ENCODE data around the gene ZNF581.

DNA sequence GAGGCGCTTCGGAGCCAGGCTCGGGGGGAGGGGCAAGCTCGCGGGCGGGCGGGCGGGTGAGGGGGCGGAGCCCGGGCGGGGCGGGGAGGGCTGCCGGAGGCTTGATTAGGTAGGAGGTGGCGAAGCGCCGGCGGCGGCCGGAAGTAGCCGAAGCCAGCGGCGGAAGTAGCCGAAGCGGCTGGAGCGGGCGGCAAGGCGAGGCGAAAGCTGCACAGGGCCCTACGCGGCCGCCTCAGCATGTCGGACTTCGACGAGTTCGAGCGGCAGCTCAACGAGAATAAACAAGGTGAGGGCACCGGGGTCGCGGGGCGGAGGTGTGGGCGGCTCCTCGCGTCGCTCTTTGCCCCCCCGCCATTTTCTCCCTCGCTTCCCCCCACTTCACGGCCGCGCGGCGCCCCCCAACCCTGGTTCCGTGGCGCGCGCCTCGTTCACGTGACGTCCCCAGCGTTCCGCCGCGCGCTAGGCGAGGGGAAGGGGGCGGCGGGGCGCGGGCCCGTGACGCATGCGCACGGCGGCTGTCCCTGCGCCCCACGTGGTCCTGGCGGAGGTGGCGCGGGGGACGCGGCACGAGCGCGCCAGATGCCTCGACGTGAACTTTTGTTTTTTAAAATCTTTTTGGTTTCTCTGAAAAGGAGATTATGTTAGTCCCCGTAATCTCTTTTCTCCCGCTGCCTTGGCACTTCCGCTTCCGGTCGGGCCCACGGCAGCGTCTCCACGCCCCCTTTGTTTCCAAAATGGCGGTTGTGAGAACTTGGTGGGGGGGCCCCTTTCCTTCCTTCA, 11.6 kb downstream of the ZNF581 start, which contains the start of gene U2AF2:
- no peak for TF ChIP-seq POLR2A (IDR thresholded peaks at IDR 0.05)
- TF ChIP-seq, protein P1, sequence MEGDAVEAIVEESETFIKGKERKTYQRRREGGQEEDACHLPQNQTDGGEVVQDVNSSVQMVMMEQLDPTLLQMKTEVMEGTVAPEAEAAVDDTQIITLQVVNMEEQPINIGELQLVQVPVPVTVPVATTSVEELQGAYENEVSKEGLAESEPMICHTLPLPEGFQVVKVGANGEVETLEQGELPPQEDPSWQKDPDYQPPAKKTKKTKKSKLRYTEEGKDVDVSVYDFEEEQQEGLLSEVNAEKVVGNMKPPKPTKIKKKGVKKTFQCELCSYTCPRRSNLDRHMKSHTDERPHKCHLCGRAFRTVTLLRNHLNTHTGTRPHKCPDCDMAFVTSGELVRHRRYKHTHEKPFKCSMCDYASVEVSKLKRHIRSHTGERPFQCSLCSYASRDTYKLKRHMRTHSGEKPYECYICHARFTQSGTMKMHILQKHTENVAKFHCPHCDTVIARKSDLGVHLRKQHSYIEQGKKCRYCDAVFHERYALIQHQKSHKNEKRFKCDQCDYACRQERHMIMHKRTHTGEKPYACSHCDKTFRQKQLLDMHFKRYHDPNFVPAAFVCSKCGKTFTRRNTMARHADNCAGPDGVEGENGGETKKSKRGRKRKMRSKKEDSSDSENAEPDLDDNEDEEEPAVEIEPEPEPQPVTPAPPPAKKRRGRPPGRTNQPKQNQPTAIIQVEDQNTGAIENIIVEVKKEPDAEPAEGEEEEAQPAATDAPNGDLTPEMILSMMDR (IDR thresholded peaks at IDR 0.05) = no peak
